Measurements from ENCODE around the gene OSBPL9.
"Not testable (repeated sequence)": the region's sequence is repeated elsewhere in the genome, so short reads cannot be mapped to it uniquely, and the experiment has no call there.

OSBPL9 gene

GRCh38 chr1:51799372-51799771, 182.5 kb downstream of the OSBPL9 start:
- no peak for DNase-seq

DNA sequence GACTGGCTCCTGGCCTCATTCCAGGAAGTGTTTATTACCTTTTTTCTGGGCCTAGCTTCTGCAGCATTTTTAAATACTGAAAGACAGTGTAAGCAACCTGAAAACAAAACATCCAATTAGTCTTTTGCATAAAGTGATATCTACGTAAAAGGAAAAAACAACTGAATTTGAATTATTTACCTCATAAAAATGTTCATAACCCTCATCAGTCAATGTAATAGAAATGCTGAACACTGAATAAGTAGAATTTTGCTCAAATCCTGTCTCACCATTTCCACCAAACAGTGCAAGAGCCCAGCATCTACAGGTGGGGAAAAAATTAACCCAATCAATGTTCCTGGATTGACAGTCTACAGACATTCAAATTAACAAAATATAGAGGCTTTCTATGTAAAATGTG, 197.6 kb downstream of the OSBPL9 start:
- no peak for DNase-seq

GRCh38 chr1:51818487-51818886, 201.6 kb downstream of the OSBPL9 start:
- DNase-seq = no peak

DNA sequence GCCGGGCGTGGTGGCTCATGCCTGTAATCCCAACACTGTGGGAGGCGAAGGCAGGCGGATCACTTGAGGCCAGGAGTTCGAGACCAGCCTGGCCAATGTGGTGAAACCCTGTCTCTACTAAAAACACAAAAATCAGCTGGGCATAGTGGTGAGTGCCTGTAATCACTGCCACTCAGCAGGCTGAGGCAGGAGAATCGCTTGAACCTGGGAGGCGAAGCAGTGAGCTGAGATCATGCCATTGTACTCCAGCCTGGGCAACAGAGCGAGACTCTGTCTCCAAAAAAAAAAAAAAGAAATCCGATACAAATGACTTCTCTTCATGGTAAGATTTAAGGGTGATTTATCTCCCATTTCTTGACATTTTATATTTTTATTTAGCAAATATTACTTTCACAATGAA, 202.1 kb downstream of the OSBPL9 start:
- not testable (repeated sequence) for DNase-seq

GRCh38 chr1:51819810-51820209, 202.9 kb downstream of the OSBPL9 start:
- DNase-seq = no peak

- DNase-seq = no peak
Measured at GRCh38 chr1:51829058-51829457, 212.2 kb downstream of the OSBPL9 start.

DNA sequence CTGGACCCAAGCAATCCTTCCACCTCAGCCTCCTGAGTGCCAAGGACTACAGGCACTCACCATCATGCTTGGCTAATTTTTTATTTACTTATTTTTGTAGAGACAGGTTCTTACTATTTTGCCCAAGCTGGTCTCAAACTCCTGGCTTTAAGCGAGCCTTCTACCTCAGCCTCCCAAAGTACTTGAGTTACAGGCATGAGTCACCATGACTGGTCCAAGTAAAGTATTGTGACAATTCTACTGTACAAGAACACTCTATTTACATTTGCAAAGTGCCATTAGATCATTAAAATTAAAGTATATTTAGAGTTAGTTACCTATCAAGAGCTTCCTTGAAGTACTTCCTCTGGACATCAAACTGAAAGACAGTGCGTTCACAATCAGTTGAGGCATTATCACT, 216.8 kb downstream of the OSBPL9 start:
- no peak for DNase-seq

GRCh38 chr1:51837243-51837642, 220.4 kb downstream of the OSBPL9 start:
- DNase-seq = no peak
